Activated CD8-positive, alpha-beta memory T cell treated with anti-CD3 and anti-CD28 coated beads, Interleukin-2, amount 10 ng/mL, durations not matched to agents 7 days and 5 days (primary cell): Measurements from ENCODE around the gene HLCS. TPM values are rescaled to one million over a fixed set of nuclear protein-coding genes. Genes with fewer than 3 reads are reported as not detected.
A peak's percentile ranks its signal among the peaks of the same experiment; 100 is the strongest.

Experiments
- ATAC-seq: fragments of 150-1000 bp; cut with Tn5 transposase; one replicate; pipeline ENCODE4 v1.10.0; 2021; ENCODE audit warnings: moderate library complexity
- CTCF ChIA-PET: fragments of 350-600 bp; sonication (Branson Sonifier 250); formaldehyde crosslinking; loops from one replicate; lab custom pipeline; 2021; ENCODE audit warnings: antibody characterized with exemption; lab: Charles Lee
- DNase-seq: peaks from one replicate; pipeline ENCODE4 v3.0.0-alpha.2; 2020
- H3K27ac Mint-ChIP-seq: one replicate; pipeline ENCODE4 v1.8.0; 2021; ENCODE audit warnings: mild to moderate bottlenecking, mixed read lengths
- H3K27me3 Mint-ChIP-seq: one replicate; pipeline ENCODE4 v1.8.0; 2021; ENCODE audit warnings: mixed read lengths
- H3K36me3 Mint-ChIP-seq: one replicate; pipeline ENCODE4 v1.8.0; 2021; ENCODE audit warnings: mild to moderate bottlenecking, mixed read lengths
- H3K4me1 Mint-ChIP-seq: one replicate; pipeline ENCODE4 v1.8.0; 2021; ENCODE audit warnings: mixed read lengths
- H3K4me3 Mint-ChIP-seq: one replicate; pipeline ENCODE4 v1.8.0; 2021; ENCODE audit warnings: mild to moderate bottlenecking, moderate library complexity, mixed read lengths
- H3K9me3 Mint-ChIP-seq: one replicate; pipeline ENCODE4 v1.8.0; 2022; ENCODE audit warnings: low read depth, mixed read lengths
- total RNA-seq, 2 experiments: library from RNA; stranded (reverse); gene quantifications; one replicate each; pipeline ENCODE4 v1.2.3, GENCODE V29; 2021

HLCS gene
- total RNA-seq, 2 experiments from 2014 or later, result 14.2 to 16.2 TPM

DNA sequence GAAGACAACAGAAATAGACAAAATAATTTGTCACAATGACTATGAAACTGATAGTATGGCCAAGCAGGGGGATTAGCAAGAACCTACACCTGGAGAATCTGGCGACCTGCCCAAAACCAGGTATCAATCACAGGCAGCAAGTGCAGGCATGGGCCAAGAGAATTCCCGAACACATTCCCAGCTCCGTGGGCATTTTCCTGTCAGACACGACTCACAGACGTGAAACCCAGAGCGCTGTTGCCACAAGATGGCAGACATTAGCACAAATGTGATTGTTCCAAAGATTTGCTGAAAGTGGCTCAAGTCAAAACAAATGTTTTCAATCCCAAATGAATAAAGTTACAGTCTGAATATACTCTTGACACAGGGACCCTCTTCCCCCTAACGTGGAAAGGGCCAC is 36.8 kb downstream of the HLCS start:
- no peaks in the 10 kb centered on the region for H3K27me3 Mint-ChIP-seq
- peaks cover 2% of the 10 kb centered on the region for H3K36me3 Mint-ChIP-seq
- DNase-seq (no peak), ATAC-seq (no peak)
- H3K9me3 Mint-ChIP-seq, result no peaks in the 10 kb centered on the region
- CTCF ChIA-PET, result interaction anchor here (1.2 to 4.5 kb wide), 3 partner anchors 81 to 299 kb away, joined by 3 to 36 read pairs (median 7); no protein-coding TSS in a partner anchor
- no peak overlapping the region for H3K4me3 Mint-ChIP-seq
- no peak overlapping the region for H3K27ac Mint-ChIP-seq
- no peaks in the 10 kb centered on the region for H3K4me1 Mint-ChIP-seq

DNA sequence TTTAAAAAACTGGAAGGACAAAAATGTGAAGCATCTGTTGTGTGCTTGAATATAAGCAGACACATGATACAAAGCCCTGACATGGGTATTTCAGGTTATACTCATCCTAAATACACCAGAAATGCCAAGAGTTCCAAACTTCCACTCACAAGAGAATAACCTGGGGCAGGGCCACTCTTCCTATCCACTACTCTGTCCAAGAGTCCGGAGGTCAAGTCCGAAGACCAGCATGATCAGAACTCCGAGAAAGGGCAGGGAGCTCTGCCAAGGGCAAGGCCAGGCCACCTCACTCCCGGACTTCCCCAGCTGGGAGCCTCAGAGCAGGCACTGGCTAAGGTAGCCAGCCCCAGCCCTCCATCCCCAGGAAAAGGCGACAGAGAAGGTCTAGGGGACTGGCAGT is 37.5 kb downstream of the HLCS start:
- no peak for ATAC-seq
- Mint-ChIP-seq H3K4me3 (no peak overlapping the region), H3K27me3 (no peaks in the 10 kb centered on the region), H3K9me3 (no peaks in the 10 kb centered on the region), H3K4me1 (no peaks in the 10 kb centered on the region), H3K27ac (no peak overlapping the region), H3K36me3 (no peaks in the 10 kb centered on the region)
- CTCF ChIA-PET, result interaction anchor here (1.2 to 4.5 kb wide), 2 partner anchors 82 to 299 kb away, joined by 3 to 36 read pairs; no protein-coding TSS in a partner anchor
- DNase-seq, result no peak

DNA sequence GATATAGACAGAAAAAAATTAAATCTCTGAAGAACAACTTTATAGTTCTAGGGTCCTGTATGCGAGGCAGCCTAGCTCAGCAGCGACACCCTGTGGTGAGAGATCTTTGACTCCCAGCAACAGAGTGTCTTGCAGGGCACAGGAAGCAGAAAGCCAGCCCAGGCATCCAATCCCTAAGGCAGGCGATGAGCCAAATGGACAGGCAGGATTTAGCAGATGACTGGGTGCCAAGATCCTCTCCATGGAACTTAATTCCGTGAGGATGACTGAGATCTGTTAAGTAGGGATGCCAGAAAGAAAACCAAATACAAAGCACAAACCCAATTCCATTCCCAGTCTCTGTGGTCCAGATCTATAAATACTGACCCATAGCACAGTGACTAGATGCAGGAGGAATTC is 38.8 kb downstream of the HLCS start:
- no peaks in the 10 kb centered on the region for H3K36me3 Mint-ChIP-seq
- no peak overlapping the region for H3K27ac Mint-ChIP-seq
- peak; percentile 65 for ATAC-seq
- DNase-seq, result peak; percentile 79
- H3K4me1 Mint-ChIP-seq, result no peaks in the 10 kb centered on the region
- H3K9me3 Mint-ChIP-seq, result no peaks in the 10 kb centered on the region
- no peaks in the 10 kb centered on the region for H3K27me3 Mint-ChIP-seq
- CTCF ChIA-PET, result interaction anchor here (0.8 to 4.5 kb wide), 7 partner anchors 10 to 787 kb away, joined by 3 to 36 read pairs (median 3); no protein-coding TSS in a partner anchor
- H3K4me3 Mint-ChIP-seq, result no peak overlapping the region

DNA sequence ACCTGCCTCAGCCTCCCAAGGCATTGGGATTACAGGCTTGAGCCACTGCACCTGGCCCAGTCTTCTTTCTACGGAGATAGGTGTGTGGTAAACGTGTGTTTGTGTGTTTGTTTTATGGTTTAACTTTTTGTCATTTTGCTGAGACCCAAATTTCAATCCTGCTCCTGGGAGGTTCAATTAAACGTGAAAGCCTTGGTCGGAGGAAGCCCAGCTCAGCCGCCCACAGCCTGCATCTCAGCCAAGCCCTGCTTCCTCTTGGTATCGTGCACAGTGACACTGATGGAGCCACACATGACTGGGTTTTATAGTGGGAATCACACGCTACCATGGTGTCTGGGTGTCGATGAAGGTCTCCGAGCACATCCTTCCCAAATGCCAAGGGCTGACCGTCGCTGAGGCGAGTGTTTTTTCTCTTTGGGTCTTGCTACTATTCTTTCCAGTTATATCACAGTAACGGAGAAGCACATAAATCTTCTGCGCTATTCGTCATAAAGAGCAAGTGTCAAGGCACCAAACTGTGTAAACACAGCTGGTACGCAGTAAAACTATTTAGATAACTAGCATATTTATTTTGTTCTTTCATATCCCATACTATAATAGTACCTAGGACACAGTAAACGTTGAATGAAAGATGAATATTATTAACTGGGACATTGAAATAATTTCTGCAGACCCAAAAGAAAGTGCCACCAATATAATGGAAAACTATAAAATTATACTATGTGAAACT is 39.3 kb downstream of the HLCS start:
- no peak overlapping the region for H3K27ac Mint-ChIP-seq
- H3K27me3 Mint-ChIP-seq, result no peaks in the 10 kb centered on the region
- no peaks in the 10 kb centered on the region for H3K4me1 Mint-ChIP-seq
- H3K4me3 Mint-ChIP-seq, result no peak overlapping the region
- DNase-seq, result no peak
- CTCF ChIA-PET, result interaction anchor here (0.8 to 4.5 kb wide), 7 partner anchors 10 to 786 kb away, joined by 3 to 36 read pairs (median 3); no protein-coding TSS in a partner anchor
- no peak for ATAC-seq
- H3K36me3 Mint-ChIP-seq, result no peaks in the 10 kb centered on the region
- H3K9me3 Mint-ChIP-seq, result no peaks in the 10 kb centered on the region

DNA sequence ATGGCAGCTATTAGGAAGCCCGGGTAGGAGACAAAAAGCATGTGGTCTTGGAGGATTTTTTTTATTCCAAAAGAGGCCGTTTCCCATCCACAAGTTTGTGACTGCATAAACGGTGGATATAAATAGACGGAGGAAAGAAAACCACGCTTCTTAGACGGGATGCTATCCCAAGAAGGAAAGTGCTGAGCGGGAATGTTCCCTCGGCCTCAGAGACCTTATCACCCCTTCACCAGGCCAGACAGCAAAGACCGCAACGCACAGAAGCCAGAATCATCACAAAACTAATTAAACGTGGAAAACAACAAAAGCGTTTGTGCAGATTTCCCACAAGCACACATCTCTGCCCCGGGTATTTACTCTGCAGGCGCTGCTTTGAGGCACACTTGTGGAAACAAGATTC is 43.2 kb downstream of the HLCS start:
- ATAC-seq (no peak), DNase-seq (no peak)
- no peak overlapping the region for H3K27ac Mint-ChIP-seq
- no peak overlapping the region for H3K4me3 Mint-ChIP-seq
- H3K36me3 Mint-ChIP-seq, result no peaks in the 10 kb centered on the region
- H3K27me3 Mint-ChIP-seq, result no peaks in the 10 kb centered on the region
- CTCF ChIA-PET, result interaction anchor here (1.9 kb wide), 1 partner anchor 292 kb away, joined by 8 read pairs; no protein-coding TSS in a partner anchor
- H3K9me3 Mint-ChIP-seq, result no peaks in the 10 kb centered on the region
- no peaks in the 10 kb centered on the region for H3K4me1 Mint-ChIP-seq

DNA sequence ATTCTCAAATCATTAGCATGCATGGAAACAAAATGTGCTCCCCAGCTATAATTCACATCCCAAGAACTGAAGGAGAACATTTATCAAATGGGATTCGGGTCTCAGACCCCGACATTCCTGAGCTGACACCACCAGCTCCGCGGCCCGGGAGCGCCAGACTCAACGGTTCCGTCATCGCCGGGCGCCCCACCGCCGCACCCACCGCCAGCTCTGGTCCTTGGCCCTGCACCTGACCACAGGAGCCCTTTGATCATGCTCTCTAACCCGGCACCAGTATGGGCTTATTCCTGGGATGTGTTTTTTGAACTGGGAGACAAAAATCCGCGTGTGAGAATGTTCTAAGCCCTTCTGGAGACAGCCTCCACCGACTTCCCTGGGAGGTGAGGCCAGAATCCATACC is 43.6 kb downstream of the HLCS start:
- no peak for ATAC-seq
- H3K27ac Mint-ChIP-seq, result no peak overlapping the region
- no peaks in the 10 kb centered on the region for H3K9me3 Mint-ChIP-seq
- CTCF ChIA-PET, result interaction anchor here (1.9 kb wide), 1 partner anchor 292 kb away, joined by 8 read pairs; no protein-coding TSS in a partner anchor
- H3K4me3 Mint-ChIP-seq, result no peak overlapping the region
- no peaks in the 10 kb centered on the region for H3K4me1 Mint-ChIP-seq
- H3K36me3 Mint-ChIP-seq, result no peaks in the 10 kb centered on the region
- no peaks in the 10 kb centered on the region for H3K27me3 Mint-ChIP-seq
- no peak for DNase-seq

DNA sequence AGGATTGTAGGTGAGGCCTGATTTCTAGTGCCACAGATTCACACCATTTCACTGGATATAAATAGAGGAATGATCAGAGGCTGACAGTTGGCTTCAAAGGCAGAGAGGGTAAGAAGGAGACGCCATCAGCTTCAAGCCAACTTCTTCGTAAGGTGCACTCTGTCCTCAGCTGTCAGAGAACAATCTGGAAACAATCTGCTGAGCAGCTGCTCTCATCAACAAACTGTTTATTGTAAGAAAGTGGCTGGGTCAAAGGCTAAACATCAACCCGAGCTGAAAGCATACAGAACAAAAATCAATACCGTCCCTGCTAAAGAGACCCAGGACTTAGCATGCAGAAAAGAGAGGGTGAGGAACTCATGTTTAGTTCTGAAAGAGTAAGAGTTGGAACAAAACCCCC is 48.2 kb downstream of the HLCS start:
- CTCF ChIA-PET, result interaction anchor here (1.7 kb wide), 1 partner anchor 8 kb away, joined by 6 read pairs; no protein-coding TSS in a partner anchor

DNA sequence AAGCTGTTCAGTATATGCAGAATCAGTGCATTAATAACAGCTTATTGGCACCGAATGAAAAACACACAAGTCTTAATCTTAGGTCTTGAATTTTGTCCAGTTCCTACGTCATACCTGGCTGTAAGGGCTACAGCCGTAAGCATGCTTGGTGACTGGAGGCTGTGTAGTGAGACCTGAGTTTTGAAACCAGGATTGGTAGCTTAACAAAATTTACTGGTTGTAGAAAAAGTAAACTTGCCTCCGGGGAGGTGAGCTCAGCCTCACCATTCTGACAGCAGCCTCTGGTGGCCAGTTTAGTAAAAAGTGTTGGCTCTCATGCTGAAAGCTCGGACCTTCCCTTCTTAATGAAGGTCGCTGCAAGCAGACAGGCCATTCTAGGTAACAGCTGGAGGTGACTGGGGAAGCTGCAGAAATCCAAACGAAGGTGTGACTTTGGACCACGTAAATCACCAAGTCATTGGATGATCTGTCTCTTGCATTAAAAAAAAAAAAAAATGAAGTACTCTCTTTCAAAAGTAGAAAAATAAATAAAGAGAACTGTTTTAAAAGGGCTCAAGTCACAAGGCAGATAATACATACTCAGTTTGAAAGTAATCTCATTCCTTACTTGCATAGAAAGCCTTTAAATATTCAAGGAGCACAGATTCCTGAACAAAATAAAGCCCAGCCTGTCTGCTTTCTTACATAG is 48.9 kb downstream of the HLCS start:
- Mint-ChIP-seq H3K27me3 (no peaks in the 10 kb centered on the region), H3K4me3 (no peak overlapping the region), H3K36me3 (no peaks in the 10 kb centered on the region), H3K4me1 (peaks cover 9% of the 10 kb centered on the region), H3K27ac (no peak overlapping the region), H3K9me3 (no peaks in the 10 kb centered on the region)
- DNase-seq, result no peak
- CTCF ChIA-PET, result interaction anchor here (0.6 to 1.7 kb wide), 4 partner anchors 9 to 413 kb away, joined by 3 to 9 read pairs (median 5); no protein-coding TSS in a partner anchor
- ATAC-seq, result no peak

More for the DNA sequence above, 48.2 kb downstream of the HLCS start:
- ATAC-seq, result no peak
- no peaks in the 10 kb centered on the region for H3K9me3 Mint-ChIP-seq
- H3K27ac Mint-ChIP-seq, result no peak overlapping the region
- H3K4me1 Mint-ChIP-seq, result peaks cover 9% of the 10 kb centered on the region
- DNase-seq, result no peak
- H3K36me3 Mint-ChIP-seq, result no peaks in the 10 kb centered on the region
- H3K27me3 Mint-ChIP-seq, result no peaks in the 10 kb centered on the region
- H3K4me3 Mint-ChIP-seq, result no peak overlapping the region

DNA sequence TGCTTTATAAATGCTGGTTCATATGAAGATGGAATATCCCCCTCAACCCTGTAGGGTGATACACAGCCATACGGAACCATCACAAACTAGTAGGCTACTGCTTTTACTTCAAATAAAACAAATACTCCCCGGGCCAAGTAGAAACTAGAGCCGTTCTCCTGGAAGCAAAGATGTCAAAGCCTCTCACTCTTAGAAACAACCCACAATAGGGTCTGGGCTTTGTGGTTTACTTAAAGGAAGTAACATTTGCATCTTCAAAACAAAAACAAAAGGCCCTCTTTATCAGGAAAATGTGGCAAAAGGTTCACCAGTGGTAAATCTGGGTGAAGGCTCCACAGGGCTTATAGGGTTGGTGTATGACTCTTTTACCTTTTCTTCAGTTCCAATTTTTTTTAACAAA is 49.8 kb downstream of the HLCS start:
- H3K4me3 Mint-ChIP-seq, result no peak overlapping the region
- CTCF ChIA-PET, result interaction anchor here (0.6 to 1.7 kb wide), 4 partner anchors 10 to 412 kb away, joined by 3 to 9 read pairs (median 5); no protein-coding TSS in a partner anchor
- no peak overlapping the region for H3K27ac Mint-ChIP-seq
- peaks cover 9% of the 10 kb centered on the region for H3K4me1 Mint-ChIP-seq
- ATAC-seq (no peak), DNase-seq (no peak)
- H3K36me3 Mint-ChIP-seq, result no peaks in the 10 kb centered on the region
- no peaks in the 10 kb centered on the region for H3K9me3 Mint-ChIP-seq
- H3K27me3 Mint-ChIP-seq, result no peaks in the 10 kb centered on the region

DNA sequence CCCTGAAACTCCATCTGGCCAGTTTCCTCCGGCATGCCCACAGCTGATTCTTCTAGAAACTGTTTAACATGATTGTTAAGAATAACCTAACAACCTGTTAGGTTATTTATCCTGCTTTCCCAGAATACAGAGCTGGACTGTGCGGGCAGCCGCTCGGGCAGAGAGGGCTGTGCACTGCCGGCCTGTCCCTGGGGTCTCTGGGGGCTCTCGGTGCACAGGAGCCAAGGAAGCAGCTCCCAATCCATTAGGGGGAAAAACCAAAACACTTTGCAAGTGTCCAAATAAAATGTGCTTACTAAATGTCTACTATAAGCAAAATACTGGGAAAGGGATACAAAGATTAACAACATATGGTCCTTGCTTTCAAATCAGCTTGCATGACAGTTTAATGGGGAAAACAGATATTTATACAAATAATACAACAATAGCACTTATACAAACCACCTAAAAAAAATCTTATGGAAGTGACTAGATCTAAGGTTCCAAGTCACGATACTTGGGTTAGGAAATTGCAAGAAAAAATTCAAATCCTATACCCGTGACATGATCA is 50.7 kb downstream of the HLCS start:
- CTCF ChIA-PET, result interaction anchor here (1.4 kb wide), 1 partner anchor 11 kb away, joined by 4 read pairs; no protein-coding TSS in a partner anchor
- H3K9me3 Mint-ChIP-seq, result no peaks in the 10 kb centered on the region
- peaks cover 9% of the 10 kb centered on the region for H3K4me1 Mint-ChIP-seq

DNA sequence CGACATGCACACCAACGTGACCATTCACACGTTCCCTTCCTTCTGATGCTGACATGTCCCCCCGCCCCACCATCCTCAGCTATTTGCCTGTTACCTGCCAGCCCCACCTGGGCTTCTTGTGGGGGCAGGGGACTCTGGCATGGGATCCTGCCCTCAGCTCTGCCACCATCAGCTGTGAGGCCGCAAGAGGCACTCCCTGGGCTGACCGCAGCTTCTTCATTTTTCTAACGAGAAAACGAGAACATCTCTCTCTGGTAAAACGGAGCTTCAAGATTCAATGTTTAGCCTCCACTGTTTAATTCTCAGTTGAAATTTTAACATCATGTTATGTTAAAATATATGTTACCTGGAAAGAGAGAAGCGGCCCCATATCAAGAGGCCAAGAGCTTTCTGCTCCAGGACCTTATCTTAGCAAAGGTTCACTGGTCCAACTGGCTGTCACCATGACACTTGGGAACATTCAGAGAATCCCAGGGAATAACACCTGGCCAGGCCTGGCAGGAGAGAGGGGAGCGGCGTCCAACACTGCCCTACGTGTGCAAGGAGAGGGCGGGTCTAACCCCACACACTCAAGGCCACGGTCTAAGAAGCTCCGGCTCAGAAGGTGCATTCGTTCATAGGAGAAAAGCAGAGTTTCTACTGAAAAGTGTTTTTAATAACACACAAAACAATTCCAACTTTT is 51.3 kb downstream of the HLCS start:
- DNase-seq (no peak), ATAC-seq (no peak)
- Mint-ChIP-seq H3K9me3 (no peaks in the 10 kb centered on the region), H3K4me3 (no peak overlapping the region), H3K4me1 (peaks cover 9% of the 10 kb centered on the region), H3K27ac (no peak overlapping the region), H3K27me3 (no peaks in the 10 kb centered on the region), H3K36me3 (no peaks in the 10 kb centered on the region)
- CTCF ChIA-PET, result interaction anchor here (1.0 to 1.4 kb wide), 2 partner anchors 12 to 410 kb away, joined by 3 to 4 read pairs; no protein-coding TSS in a partner anchor

More for the DNA sequence above, 50.7 kb downstream of the HLCS start:
- DNase-seq, result no peak
- no peak for ATAC-seq
- H3K36me3 Mint-ChIP-seq, result no peaks in the 10 kb centered on the region
- H3K27me3 Mint-ChIP-seq, result no peaks in the 10 kb centered on the region
- H3K4me3 Mint-ChIP-seq, result no peak overlapping the region
- H3K27ac Mint-ChIP-seq, result no peak overlapping the region

DNA sequence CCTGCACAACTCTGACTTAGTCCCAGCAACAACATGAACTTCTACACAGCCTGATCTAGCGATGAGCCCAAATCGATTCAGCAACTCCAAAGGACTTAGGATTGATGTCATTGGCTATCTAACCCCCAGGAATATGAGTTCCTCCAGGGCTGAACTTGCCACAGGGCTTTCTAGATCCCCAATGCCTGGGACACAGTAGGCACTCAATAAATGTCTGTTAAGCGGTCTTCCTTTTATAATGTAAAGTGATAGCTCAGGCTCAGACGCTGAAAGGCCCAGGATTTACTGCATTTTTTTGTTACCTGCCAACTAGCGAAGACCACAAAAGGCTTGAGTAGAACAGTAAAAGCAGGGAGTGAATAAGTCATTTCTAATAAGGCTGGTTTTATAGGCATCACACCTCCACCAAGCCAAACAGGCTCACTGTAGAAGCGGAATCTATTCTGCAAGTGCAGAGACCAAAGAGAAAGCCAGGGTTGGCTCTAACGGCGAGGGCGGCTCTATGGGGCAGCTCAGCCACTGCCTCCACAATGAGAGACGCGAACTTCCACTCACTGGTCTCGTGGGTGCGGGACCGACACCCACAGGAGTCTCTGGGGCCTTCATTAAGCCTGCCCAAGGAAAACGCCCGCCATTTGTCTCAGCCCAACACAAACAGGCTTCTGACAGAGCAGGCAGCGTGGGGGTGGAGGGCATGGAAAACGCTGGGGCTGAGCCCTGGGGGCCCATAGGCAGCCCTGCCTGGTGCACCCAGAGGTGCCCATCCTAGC is 52.0 kb downstream of the HLCS start:
- ATAC-seq, result no peak
- Mint-ChIP-seq H3K4me3 (no peak overlapping the region), H3K36me3 (no peaks in the 10 kb centered on the region), H3K9me3 (no peaks in the 10 kb centered on the region), H3K27ac (no peak overlapping the region), H3K27me3 (no peaks in the 10 kb centered on the region), H3K4me1 (peaks cover 15% of the 10 kb centered on the region)
- DNase-seq, result no peak
- CTCF ChIA-PET, result interaction anchor here (1.0 to 1.4 kb wide), 3 partner anchors 13 to 410 kb away, joined by 3 to 4 read pairs (median 4); no protein-coding TSS in a partner anchor
